GM18907 (cell line): Measurements from ENCODE around the gene FAM219A.

ENCODE experiments used
- ATAC-seq: cut with Tn5 transposase; IDR thresholded peaks from one replicate; pipeline ENCODE4 v1.9.1; 2021; ENCODE audit warnings: mild to moderate bottlenecking, moderate library complexity; ENCODE audit not compliant: unreplicated experiment

Gene FAM219A, protein sequence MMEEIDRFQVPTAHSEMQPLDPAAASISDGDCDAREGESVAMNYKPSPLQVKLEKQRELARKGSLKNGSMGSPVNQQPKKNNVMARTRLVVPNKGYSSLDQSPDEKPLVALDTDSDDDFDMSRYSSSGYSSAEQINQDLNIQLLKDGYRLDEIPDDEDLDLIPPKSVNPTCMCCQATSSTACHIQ

GRCh38 chr9:34458013-34458958 is at the start of gene FAM219A, which contains the start of gene DNAI1:
TSS of gene FAM219A (minus strand) at chr9:34458570. CDS start at chr9:34458263, 307 bp downstream.
TSS of gene DNAI1 (plus strand) at chr9:34458805. CDS start at chr9:34459006, 201 bp downstream.
- ATAC-seq: peak; percentile 97

GRCh38 chr9:34507966-34508365 is 49.6 kb upstream of the FAM219A start:
- ATAC-seq: no peak

GRCh38 chr9:34507556-34507955 is 49.2 kb upstream of the FAM219A start:
- no peak for ATAC-seq

GRCh38 chr9:34506623-34507022 is 48.3 kb upstream of the FAM219A start:
- no peak for ATAC-seq

GRCh38 chr9:34505370-34506120 is 47.2 kb upstream of the FAM219A start:
- no peak for ATAC-seq

DNA sequence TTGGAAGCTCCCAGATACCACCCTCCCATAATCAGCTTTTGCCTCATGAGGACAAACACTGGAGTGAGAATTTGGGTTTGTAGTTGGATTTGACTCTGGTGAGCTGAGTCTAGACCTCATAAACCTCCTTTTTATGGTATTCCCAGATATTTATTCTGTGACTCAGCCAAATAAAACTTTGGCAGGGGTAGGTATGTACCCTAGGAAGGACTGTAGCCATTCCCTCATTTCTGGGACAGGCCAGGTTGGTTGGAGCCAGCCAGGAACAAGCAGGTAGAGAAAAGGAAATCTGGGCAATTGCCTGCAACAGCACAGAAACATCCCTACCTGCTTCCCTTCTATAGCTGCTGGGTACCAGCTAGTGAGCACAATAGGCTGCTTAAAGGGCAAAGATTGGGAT is 45.0 kb upstream of the FAM219A start:
- no peak for ATAC-seq

- ATAC-seq: no peak
These were observed 44.5 kb upstream of the FAM219A start for GRCh38 chr9:34502891-34503290.

GRCh38 chr9:34502471-34502870 is 44.1 kb upstream of the FAM219A start:
- ATAC-seq: no peak

- ATAC-seq: no peak
These were observed 43.6 kb upstream of the FAM219A start for GRCh38 chr9:34501889-34502425.

DNA sequence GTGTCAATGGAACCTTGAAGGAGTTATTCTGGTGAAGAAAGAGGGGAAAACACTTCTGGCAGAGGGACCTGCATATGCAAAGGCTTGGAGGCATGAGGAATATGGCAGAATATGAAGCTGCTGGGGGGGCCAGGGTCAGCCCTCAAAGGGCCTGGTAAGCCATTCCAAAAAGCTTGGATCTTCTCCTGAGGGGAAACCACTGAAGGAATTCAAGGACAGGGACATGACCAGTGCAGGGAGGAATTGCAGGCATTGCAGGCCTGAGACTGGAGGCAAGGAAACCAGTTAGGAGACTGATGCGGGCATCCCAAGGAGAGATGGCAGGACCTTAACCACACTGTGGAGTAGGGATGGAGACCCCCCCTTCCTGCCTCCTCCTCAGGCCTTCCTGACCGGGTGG is 43.0 kb upstream of the FAM219A start:
- no peak for ATAC-seq

DNA sequence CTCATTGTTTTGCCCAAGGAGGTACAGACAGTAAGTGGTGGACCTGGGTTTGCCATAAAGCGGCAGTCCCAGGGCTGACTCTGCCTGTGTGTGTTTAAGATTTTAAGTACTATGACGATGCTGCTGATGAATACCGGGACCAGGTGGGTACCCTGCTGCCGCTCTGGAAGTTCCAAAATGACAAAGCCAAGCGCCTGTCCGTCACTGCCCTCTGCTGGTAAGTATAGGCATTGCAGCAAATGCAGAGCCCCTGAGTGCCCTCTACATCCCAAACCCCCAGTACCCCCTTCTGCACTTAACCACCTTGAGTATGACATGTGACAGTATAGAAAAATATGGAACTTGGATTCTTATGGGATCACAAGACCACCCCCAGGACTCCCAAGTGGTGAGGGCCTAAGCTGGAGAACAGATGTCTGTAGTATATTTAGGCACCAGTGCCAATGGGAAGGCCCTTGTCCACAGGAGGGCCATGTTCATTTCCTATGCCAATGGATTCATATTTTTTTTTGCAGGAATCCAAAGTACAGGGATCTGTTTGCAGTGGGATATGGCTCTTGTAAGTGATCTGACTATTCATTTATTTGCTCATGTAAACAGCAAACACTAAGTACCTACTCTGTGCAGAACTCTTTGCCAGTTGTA is 42.4 kb upstream of the FAM219A start:
- ATAC-seq: peak; percentile 44

GRCh38 chr9:34499076-34499475 is 40.7 kb upstream of the FAM219A start:
- ATAC-seq: no peak

GRCh38 chr9:34498553-34498952 is 40.2 kb upstream of the FAM219A start:
- no peak for ATAC-seq

DNA sequence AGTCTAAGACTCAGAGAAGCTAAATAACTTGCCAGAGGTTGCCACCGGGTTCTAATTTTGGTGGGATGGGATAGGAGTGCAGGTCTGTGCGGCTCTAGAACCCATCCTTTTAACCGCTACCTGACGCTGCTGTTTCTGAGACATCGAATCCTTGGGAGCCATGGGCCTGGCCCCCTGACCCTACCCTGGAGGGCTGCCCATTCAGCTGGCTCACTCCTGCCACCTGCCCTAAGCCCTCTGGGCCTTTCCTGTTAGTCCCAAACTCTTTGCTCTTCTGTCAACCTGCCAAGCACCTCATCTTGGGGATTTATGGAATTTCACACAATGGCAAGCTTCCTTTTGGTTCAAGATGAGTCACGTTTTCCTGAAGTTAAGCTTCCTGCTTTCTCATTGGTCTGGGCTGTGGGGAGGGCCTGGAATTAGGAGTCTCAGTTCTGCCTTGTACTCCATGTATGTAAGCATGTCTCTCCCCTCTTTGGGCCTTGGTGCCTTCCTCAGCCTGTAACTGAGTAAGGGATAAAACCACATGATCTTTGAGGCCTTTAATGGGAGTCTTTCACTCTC is 37.9 kb upstream of the FAM219A start:
- ATAC-seq: no peak

- ATAC-seq: no peak
These were observed 35.7 kb upstream of the FAM219A start for GRCh38 chr9:34493972-34494535.

DNA sequence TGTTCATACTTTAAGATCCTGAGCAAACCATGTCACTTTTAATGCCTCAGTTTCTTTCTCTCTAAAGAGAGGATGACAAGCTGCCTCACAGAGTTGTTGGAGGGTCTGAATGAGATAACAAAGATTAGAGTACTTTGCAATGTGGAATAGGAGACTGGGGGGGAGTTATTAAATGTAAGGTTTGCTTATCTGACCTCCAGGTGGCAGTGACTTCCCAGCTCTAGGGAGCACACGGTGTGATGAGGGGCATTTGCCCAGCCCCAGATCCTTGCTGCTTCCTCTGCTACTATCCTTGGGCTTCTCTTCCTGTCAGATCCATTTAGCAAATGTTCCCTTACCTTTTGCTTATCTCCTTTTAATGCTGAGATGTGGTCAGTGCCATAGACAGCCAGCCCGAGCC is 33.7 kb upstream of the FAM219A start:
- ATAC-seq: no peak

DNA sequence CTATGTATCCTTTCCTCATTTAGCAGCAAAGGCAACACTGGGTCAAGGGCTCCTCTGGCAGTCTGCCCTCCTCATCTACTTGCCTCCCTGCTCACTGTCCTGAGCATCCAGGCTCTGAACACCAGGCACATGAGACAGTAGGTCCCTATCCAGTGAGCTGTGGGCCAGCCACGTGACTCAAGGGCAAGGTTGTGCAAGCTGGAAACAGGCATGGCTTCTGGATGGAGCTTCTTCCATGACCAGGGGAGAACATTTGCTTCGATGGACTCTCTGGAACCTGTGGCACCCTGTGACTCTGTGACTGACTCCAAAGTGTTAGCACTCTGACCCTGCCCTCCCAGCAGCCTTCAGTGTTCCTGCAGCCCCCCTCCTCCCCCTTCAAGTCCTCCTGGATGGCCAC is 33.2 kb upstream of the FAM219A start:
- no peak for ATAC-seq

DNA sequence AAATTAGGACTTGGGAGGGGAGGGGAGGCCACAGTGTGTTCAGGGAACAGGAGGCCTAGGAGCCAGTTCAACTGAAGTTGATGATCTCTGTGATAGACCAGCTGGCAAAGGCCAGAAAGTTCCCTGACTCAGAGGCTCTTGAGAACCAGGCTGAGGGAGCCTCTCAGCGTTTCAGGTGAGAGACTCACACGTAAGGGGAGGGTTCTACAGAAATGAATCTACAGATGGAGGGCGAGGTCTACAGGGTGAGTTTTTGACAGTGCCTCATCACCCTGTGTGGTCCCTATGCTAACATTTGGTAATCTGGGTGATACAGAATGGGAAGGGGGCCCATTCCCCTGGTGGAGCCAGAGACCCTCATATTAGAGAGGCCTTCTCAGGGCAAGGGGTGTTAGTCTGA is 32.4 kb upstream of the FAM219A start:
- no peak for ATAC-seq

GRCh38 chr9:34490360-34490759 is 32.0 kb upstream of the FAM219A start:
- no peak for ATAC-seq

DNA sequence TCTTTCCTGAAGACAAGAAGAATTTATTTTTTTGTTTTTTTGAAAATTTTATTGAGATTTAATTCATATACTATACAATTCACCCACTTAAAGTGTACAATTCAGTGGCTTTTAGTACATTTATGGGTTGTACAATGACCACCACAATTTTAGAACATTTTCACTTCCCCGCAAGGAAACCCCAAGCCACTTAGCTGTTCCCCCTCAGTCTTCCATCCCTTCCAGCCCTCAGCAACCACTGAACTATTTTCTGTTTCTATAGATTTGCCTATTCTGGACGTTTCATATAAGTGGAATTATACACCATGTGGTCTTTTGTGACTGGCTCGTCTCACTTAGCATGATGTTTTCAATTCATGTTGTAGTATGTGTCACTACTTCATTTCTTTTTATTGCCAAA is 28.2 kb upstream of the FAM219A start:
- no peak for ATAC-seq
